ENCODE results near the gene COX17. TPM values are rescaled to one million over a fixed set of nuclear protein-coding genes. Genes with fewer than 3 reads are reported as not detected.

COX17 gene
- total and polyA plus RNA-seq, 9 of the 15 experiments (the other 6 are each of a cell fraction or from before 2014, with no cell fraction given): 29.1 to 167 (median 60.6) TPM

GRCh38 chr3:119637679-119638477 is 39.3 kb downstream of the COX17 start (continued):
- TF ChIP-seq ATF3 (IDR thresholded peaks at IDR 0.05) (peak; percentile 77; the same call in 1 of the 2 replicates), ATF3 (CRISPR knock-in tag; conservative IDR thresholded peaks at IDR 0.05) (no peak), NFE2 (IDR thresholded peaks at IDR 0.05; ENCODE audit: low read depth) (peak; percentile 65), ID3 (CRISPR knock-in tag; IDR thresholded peaks at IDR 0.05) (no peak), ID3 (tag; IDR thresholded peaks at IDR 0.05) (no peak), SMARCE1 (IDR thresholded peaks at IDR 0.05) (peak; percentile 62; the same call in 1 of the 2 replicates), TGIF2 (CRISPR knock-in tag; IDR thresholded peaks at IDR 0.05) (no peak), GTF2E2 (tag; IDR thresholded peaks at IDR 0.05) (peak; percentile 84), ZNF589 (CRISPR knock-in tag; IDR thresholded peaks at IDR 0.05; ENCODE audit: low read depth) (peak; percentile 57; the same call in 1 of the 2 replicates), MEIS2 (IDR thresholded peaks at IDR 0.05; ENCODE audit: partially characterized antibody) (peak; percentile 85), BRD4 (IDR thresholded peaks at IDR 0.05) (peak; percentile 68; the same call in 1 of the 2 replicates), SMAD4 (CRISPR knock-in tag; conservative IDR thresholded peaks at IDR 0.05) (0 out of 2 replicates have a peak, but pooled peaks have one; percentile 14), NCOR1 (IDR thresholded peaks at IDR 0.05) (peak; percentile 41; the same call in 1 of the 2 replicates), PTTG1 (tag; IDR thresholded peaks at IDR 0.05; ENCODE audit: low read depth) (peak; percentile 52; the same call in 1 of the 2 replicates), MAFF (IDR thresholded peaks at IDR 0.05; ENCODE audit: low read length) (peak; percentile 20; the same call in 1 of the 2 replicates), ZNF639 (CRISPR knock-in tag; conservative IDR thresholded peaks at IDR 0.05 in 1 of 2, IDR thresholded peaks at IDR 0.05 in 1 of 2) (peak in 1 of 2 experiments; percentile 31; a peak in 1 of 4 replicates), SMARCA4 (IDR thresholded peaks at IDR 0.05) (peak; percentile 52; the same call in 1 of the 2 replicates), MYC (IDR thresholded peaks at IDR 0.05; ENCODE audit: low read depth, low read length) (no peak), MYC (CRISPR knock-in tag; IDR thresholded peaks at IDR 0.05; ENCODE audit: borderline replicate concordance, low read depth) (0 out of 2 replicates have a peak, but pooled peaks have one; percentile 17), TEAD4 (IDR thresholded peaks at IDR 0.05; ENCODE audit: low read length) (peak; percentile 44; the same call in 1 of the 2 replicates), TEAD4 (CRISPR knock-in tag; IDR thresholded peaks at IDR 0.05; ENCODE audit: borderline replicate concordance) (no peak)
- TF ChIP-seq, protein P1, sequence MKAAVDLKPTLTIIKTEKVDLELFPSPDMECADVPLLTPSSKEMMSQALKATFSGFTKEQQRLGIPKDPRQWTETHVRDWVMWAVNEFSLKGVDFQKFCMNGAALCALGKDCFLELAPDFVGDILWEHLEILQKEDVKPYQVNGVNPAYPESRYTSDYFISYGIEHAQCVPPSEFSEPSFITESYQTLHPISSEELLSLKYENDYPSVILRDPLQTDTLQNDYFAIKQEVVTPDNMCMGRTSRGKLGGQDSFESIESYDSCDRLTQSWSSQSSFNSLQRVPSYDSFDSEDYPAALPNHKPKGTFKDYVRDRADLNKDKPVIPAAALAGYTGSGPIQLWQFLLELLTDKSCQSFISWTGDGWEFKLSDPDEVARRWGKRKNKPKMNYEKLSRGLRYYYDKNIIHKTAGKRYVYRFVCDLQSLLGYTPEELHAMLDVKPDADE (conservative IDR thresholded peaks at IDR 0.05; ENCODE audit: control insufficient read depth, low read depth, low read length): no peak
- TF ChIP-seq, protein P2, sequence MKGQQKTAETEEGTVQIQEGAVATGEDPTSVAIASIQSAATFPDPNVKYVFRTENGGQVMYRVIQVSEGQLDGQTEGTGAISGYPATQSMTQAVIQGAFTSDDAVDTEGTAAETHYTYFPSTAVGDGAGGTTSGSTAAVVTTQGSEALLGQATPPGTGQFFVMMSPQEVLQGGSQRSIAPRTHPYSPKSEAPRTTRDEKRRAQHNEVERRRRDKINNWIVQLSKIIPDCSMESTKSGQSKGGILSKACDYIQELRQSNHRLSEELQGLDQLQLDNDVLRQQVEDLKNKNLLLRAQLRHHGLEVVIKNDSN (CRISPR knock-in tag; IDR thresholded peaks at IDR 0.05): no peak
